ENCODE results near the gene TMEM33.

GRCh38 chr4:41991916-41992767 is 56.9 kb downstream of the TMEM33 start:
- TF ChIP-seq CTCF (IDR thresholded peaks at IDR 0.05) (no peak), POLR2A (IDR thresholded peaks at IDR 0.05; ENCODE audit: low read length) (no peak), ESRRA (IDR thresholded peaks at IDR 0.05; ENCODE audit: borderline replicate concordance, low read length) (no peak), HMGXB4 (CRISPR knock-in tag; IDR thresholded peaks at IDR 0.05; ENCODE audit: borderline replicate concordance) (no peak), MAX (IDR thresholded peaks at IDR 0.05) (no peak), POLR2AphosphoS2 (conservative IDR thresholded peaks at IDR 0.05; ENCODE audit: low read length) (no peak), MAZ (IDR thresholded peaks at IDR 0.05; ENCODE audit: borderline replicate concordance, low read depth, low read length) (no peak), KDM5A (IDR thresholded peaks at IDR 0.05) (no peak), TP53 (CRISPR knock-in tag; IDR thresholded peaks at IDR 0.05) (no peak)
